Gastrocnemius medialis (tissue), 4 donors: ENCODE data around the gene LIMCH1. TPM values are rescaled to one million over a fixed set of nuclear protein-coding genes. Genes with fewer than 3 reads are reported as not detected.
"Not testable (repeated sequence)": the region's sequence is repeated elsewhere in the genome, so short reads cannot be mapped to it uniquely, and the experiment has no call there.

Source experiments
- ATAC-seq, 2 donors: fragments of 150-250 bp; one replicate each; pipeline ENCODE4 v1.9.1; 2016
- DNase-seq, 2 donors: peaks; one replicate each; pipeline ENCODE4 v3.0.0-alpha.2; 2019
- H3K27ac ChIP-seq, 4 donors: fragments of 200-600 bp; sonication (generic); 1 replicate in 1 of 4; 2 replicates in 3 of 4; pipeline ENCODE4 v1.5.1; 2016 to 2018; ENCODE audit warnings: mild to moderate bottlenecking in 2 of 4, moderate library complexity in 1 of 4
- H3K27me3 ChIP-seq, 3 donors: fragments of 200-600 bp; sonication (generic) in 2 of 3; 1 replicate in 1 of 3; 2 replicates in 2 of 3; pipeline versions ENCODE4 v1.5.1 to v1.6.0; 2016 to 2019; ENCODE audit warnings: mild to moderate bottlenecking in 1 of 3, moderate library complexity in 1 of 3
- H3K36me3 ChIP-seq, 2 donors: fragments of 200-600 bp; sonication (generic) in 1 of 2; one replicate each; pipeline ENCODE4 v1.5.1; 2017 to 2018
- H3K4me1 ChIP-seq, 2 donors: fragments of 200-600 bp; sonication (generic) in 1 of 2; one replicate each; pipeline ENCODE4 v1.5.1; 2016 to 2017; ENCODE audit warnings: mild to moderate bottlenecking in 2 of 2
- H3K4me3 ChIP-seq, 4 donors: fragments of 200-600 bp; sonication (generic) in 3 of 4; 1 replicate in 1 of 4; 2 replicates in 3 of 4; pipeline ENCODE4 v1.5.1; 2016 to 2019; ENCODE audit warnings: mild to moderate bottlenecking in 2 of 4
- H3K9me3 ChIP-seq, 3 donors: fragments of 200-600 bp; sonication (generic) in 2 of 3; 1 replicate in 1 of 3; 2 replicates in 2 of 3; pipeline ENCODE4 v1.5.1; 2016 to 2019
- CTCF ChIP-seq, 5 experiments: fragments of 450-650 bp in 3 of 5; fragments of 200-600 bp in 2 of 5; sonication (generic) in 2 of 5; IDR thresholded peaks in 4 of 5; conservative IDR thresholded peaks in 1 of 5; 1 replicate in 4 of 5; 2 replicates in 1 of 5; pipeline ENCODE4 v1.5.1; 2016 to 2019; ENCODE audit warnings: antibody characterized with exemption in 5 of 5, mild to moderate bottlenecking in 3 of 5, moderate library complexity in 3 of 5
- POLR2A ChIP-seq, 2 donors: fragments of 450-650 bp; IDR thresholded peaks; one replicate each; pipeline ENCODE4 v1.6.1; 2017; ENCODE audit warnings: antibody characterized with exemption in 2 of 2, mild to moderate bottlenecking in 2 of 2, moderate library complexity in 2 of 2
- in situ Hi-C, 4 donors: fragments of 200-750 bp; cut with MboI; loops; one replicate each; pipeline versions ENCODE4 v1.15.0 to v1.8.0; 2017; ENCODE audit warnings: low sequenced_read_pairs in 4 of 4
- intact Hi-C: fragments of 100-400 bp; cut with DNase I; formaldehyde crosslinking; loops from one replicate; pipeline ENCODE4 v1.15.1; 2023; ENCODE audit warnings: low total_unique reads
- total RNA-seq, 4 donors: library from RNA; depleted of rRNA; stranded (reverse); fragments of >200 nt; gene quantifications; one replicate each; pipeline versions ENCODE4 v1.1.0 to v1.2.3, GENCODE V29; 2016

The LIMCH1 gene
- total RNA-seq, 4 donors from 2014 or later: 36.2 to 71.4 (median 52.1) TPM

- DNase-seq (no peak), ATAC-seq (no peak)
- in situ Hi-C loops (no loop called here), intact Hi-C loops (no loop called here)
- TF ChIP-seq POLR2A (IDR thresholded peaks at IDR 0.05) (no peak), CTCF (IDR thresholded peaks at IDR 0.05 in 4 of 5, conservative IDR thresholded peaks at IDR 0.05 in 1 of 5) (no peak)
- Histone ChIP-seq H3K27ac (no peak overlapping the region), H3K4me3 (no peak overlapping the region), H3K9me3 (no peaks in the 10 kb centered on the region), H3K36me3 (no peaks in the 10 kb centered on the region), H3K4me1 (peaks cover 4 to 9% of the 10 kb centered on the region in 2 donors), H3K27me3 (no peaks in the 10 kb centered on the region)
Measured at GRCh38 chr4:41638203-41638602, 100.2 kb downstream of the LIMCH1 start.

GRCh38 chr4:41638866-41639265 lies 100.9 kb downstream of the LIMCH1 start:
- Histone ChIP-seq H3K27me3 (no peaks in the 10 kb centered on the region), H3K9me3 (no peaks in the 10 kb centered on the region), H3K36me3 (no peaks in the 10 kb centered on the region), H3K27ac (no peak overlapping the region), H3K4me3 (no peak overlapping the region), H3K4me1 (peaks cover 1 to 13% of the 10 kb centered on the region in 2 donors)
- TF ChIP-seq POLR2A (IDR thresholded peaks at IDR 0.05): no peak
- TF ChIP-seq CTCF (IDR thresholded peaks at IDR 0.05 in 4 of 5, conservative IDR thresholded peaks at IDR 0.05 in 1 of 5): no peak
- intact Hi-C loops: no loop called here
- DNase-seq (no peak), ATAC-seq (no peak)
- in situ Hi-C loops: no loop called here

- no peak overlapping the region for H3K27ac ChIP-seq
- intact Hi-C loops: no loop called here
- no peak for TF ChIP-seq CTCF (IDR thresholded peaks at IDR 0.05 in 4 of 5, conservative IDR thresholded peaks at IDR 0.05 in 1 of 5)
- no peak for TF ChIP-seq POLR2A (IDR thresholded peaks at IDR 0.05)
- no peaks in the 10 kb centered on the region for H3K27me3 ChIP-seq
- no peak overlapping the region for H3K4me3 ChIP-seq
- no peak for DNase-seq
- ATAC-seq: no peak
- in situ Hi-C loops: no loop called here
- H3K4me1 ChIP-seq: peaks cover 3 to 15% of the 10 kb centered on the region in 2 donors
- no peaks in the 10 kb centered on the region for H3K9me3 ChIP-seq
- no peaks in the 10 kb centered on the region for H3K36me3 ChIP-seq
Measured at GRCh38 chr4:41639291-41639690, 101.3 kb downstream of the LIMCH1 start.

GRCh38 chr4:41640906-41641305 lies 102.9 kb downstream of the LIMCH1 start:
- Histone ChIP-seq H3K4me3 (no peak overlapping the region), H3K4me1 (peaks cover 3 to 18% of the 10 kb centered on the region in 2 donors), H3K27me3 (no peaks in the 10 kb centered on the region), H3K9me3 (no peaks in the 10 kb centered on the region), H3K36me3 (peaks cover 0 to under 1% of the 10 kb centered on the region in 2 donors), H3K27ac (no peak overlapping the region)
- DNase-seq (no peak), ATAC-seq (no peak)
- in situ Hi-C loops: loop anchor here in 1 of 4 donors (10.0 kb wide), 1 partner anchor 286 kb away; no protein-coding TSS in a partner anchor
- TF ChIP-seq CTCF (IDR thresholded peaks at IDR 0.05 in 4 of 5, conservative IDR thresholded peaks at IDR 0.05 in 1 of 5): no peak
- TF ChIP-seq POLR2A (IDR thresholded peaks at IDR 0.05): no peak
- intact Hi-C loops: loop anchor here (5.0 kb wide), 2 partner anchors 104 to 359 kb away; partner anchors contain the start of gene LIMCH1

- not testable (repeated sequence) for ATAC-seq, H3K27ac ChIP-seq
- in situ Hi-C loops: loop anchor here in 1 of 4 donors (10.0 kb wide), 1 partner anchor 288 kb away; no protein-coding TSS in a partner anchor
Measured at GRCh38 chr4:41642746-41643145, 104.8 kb downstream of the LIMCH1 start.

More at GRCh38 chr4:41642746-41643145, 104.8 kb downstream of the LIMCH1 start:
- intact Hi-C loops: loop anchor here (5.0 kb wide), 2 partner anchors 105 to 360 kb away; partner anchors contain the start of gene LIMCH1
- not testable (repeated sequence) for H3K27me3 ChIP-seq, DNase-seq, H3K4me3 ChIP-seq, H3K9me3 ChIP-seq
- H3K36me3 ChIP-seq: peaks cover 0 to 19% of the 10 kb centered on the region in 2 donors
- H3K4me1 ChIP-seq: peaks cover 3 to 18% of the 10 kb centered on the region in 2 donors
